ENCODE measurements around the gene ANK3. TPM values are rescaled to one million over a fixed set of nuclear protein-coding genes. Genes with fewer than 3 reads are reported as not detected.

ANK3 gene
- polyA plus RNA-seq, 4 donors, result 9.9 to 81.4 (median 35.5) TPM

DNA sequence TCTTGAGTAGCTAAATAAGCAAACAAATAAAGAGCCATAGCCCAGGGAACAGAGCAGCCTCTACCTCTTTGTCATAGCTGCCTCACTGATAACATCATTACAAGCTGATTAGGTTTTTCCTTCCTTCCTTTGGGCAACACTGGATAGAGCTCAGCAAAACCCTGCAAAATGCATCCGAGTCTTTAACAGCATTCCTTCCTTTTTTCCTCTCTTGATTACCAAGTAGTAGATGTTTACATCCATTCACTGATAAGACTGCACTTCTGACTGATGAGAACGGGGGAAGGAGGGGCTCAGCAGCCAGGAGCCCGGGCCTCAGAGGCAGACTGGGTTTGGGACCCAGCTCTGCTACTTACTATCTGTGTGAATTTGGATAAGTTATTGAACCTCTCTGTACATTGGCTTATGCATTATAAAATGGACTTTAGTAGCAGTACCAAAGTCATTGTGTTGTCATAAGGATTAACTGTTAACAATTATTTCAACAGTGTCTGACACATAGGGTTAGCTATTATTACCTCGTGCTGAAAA, 214.2 kb downstream of the ANK3 start:
- Histone ChIP-seq H3K27ac (ENCODE audit: low read depth in 1 of 3, low read length in 2 of 3) (peak overlapping the region in 1 of 3 donors; percentile 29), H3K27me3 (ENCODE audit: control insufficient read depth in 3 of 3, insufficient read depth in 3 of 3, low read length in 3 of 3) (no peaks in the 10 kb centered on the region), H3K9me3 (ENCODE audit: control insufficient read depth in 2 of 2, insufficient read depth in 1 of 2, low read depth in 1 of 2, low read length in 1 of 2) (no peaks in the 10 kb centered on the region), H3K4me1 (ENCODE audit: control insufficient read depth in 3 of 3, insufficient read depth in 2 of 3, low read depth in 1 of 3, low read length in 2 of 3) (peaks cover 0 to 12% (median 2%) of the 10 kb centered on the region in 3 donors), H3K36me3 (ENCODE audit: control insufficient read depth in 3 of 3, insufficient read depth in 2 of 3, low read depth in 1 of 3, low read length in 3 of 3) (peaks cover 0 to 2% (median 0%) of the 10 kb centered on the region in 3 donors), H3K4me3 (ENCODE audit: low read depth in 1 of 3, low read length in 3 of 3) (no peak overlapping the region)
- 14 to 35% (median 31%) methylated on average over 4 of the region's 4 CpGs for WGBS, 3 donors
- DNase-seq, result peak; percentile 78 to 86
- FAIRE-seq, result peak; percentile 49

- Histone ChIP-seq H3K4me1 (ENCODE audit: control insufficient read depth in 3 of 3, insufficient read depth in 2 of 3, low read depth in 1 of 3, low read length in 2 of 3) (peaks cover 0 to 12% (median 2%) of the 10 kb centered on the region in 3 donors), H3K27ac (ENCODE audit: low read depth in 1 of 3, low read length in 2 of 3) (no peak overlapping the region), H3K27me3 (ENCODE audit: control insufficient read depth in 3 of 3, insufficient read depth in 3 of 3, low read length in 3 of 3) (no peaks in the 10 kb centered on the region), H3K4me3 (ENCODE audit: low read depth in 1 of 3, low read length in 3 of 3) (no peak overlapping the region), H3K36me3 (ENCODE audit: control insufficient read depth in 3 of 3, insufficient read depth in 2 of 3, low read depth in 1 of 3, low read length in 3 of 3) (peaks cover 0 to 2% (median 0%) of the 10 kb centered on the region in 3 donors), H3K9me3 (ENCODE audit: control insufficient read depth in 2 of 2, insufficient read depth in 1 of 2, low read depth in 1 of 2, low read length in 1 of 2) (no peaks in the 10 kb centered on the region)
- FAIRE-seq (no peak), DNase-seq (no peak)
- WGBS, 3 donors, result 85 to 87% (median 85%) methylated on average over 9 of the region's 9 CpGs
Measured at GRCh38 chr10:60172363-60172990, 217.2 kb downstream of the ANK3 start.

DNA sequence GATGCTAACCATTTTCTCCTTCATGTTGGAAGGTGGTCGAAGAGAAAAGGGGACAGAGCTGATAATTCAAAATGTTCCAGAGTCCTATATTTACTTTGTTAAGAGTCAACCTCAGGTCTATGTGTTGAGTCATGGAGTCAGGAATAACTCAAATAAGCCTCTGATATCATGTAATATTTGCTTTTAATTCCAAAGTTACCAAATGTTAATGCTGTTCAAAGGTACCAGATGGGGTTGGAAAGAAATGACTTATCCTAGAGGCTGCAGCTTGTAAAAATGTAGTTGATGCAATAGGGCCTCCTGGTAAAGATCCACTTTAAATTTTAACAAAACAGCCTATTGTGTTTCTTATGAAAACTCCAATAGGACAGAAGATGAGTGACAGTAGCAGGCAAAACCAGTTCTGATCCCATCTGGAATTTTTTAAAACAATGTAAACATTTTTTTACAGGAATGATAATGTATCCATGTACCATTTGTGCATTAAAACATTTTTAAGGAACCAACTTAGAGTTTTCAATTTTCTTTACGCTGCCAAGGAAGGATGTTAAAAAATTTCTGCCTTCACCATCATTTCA, 218.2 kb downstream of the ANK3 start:
- Histone ChIP-seq H3K4me3 (ENCODE audit: low read depth in 1 of 3, low read length in 3 of 3) (no peak overlapping the region), H3K27ac (ENCODE audit: low read depth in 1 of 3, low read length in 2 of 3) (no peak overlapping the region), H3K27me3 (ENCODE audit: control insufficient read depth in 3 of 3, insufficient read depth in 3 of 3, low read length in 3 of 3) (no peaks in the 10 kb centered on the region), H3K9me3 (ENCODE audit: control insufficient read depth in 2 of 2, insufficient read depth in 1 of 2, low read depth in 1 of 2, low read length in 1 of 2) (no peaks in the 10 kb centered on the region), H3K36me3 (ENCODE audit: control insufficient read depth in 3 of 3, insufficient read depth in 2 of 3, low read depth in 1 of 3, low read length in 3 of 3) (peaks cover 0 to 2% (median 0%) of the 10 kb centered on the region in 3 donors), H3K4me1 (ENCODE audit: control insufficient read depth in 3 of 3, insufficient read depth in 2 of 3, low read depth in 1 of 3, low read length in 2 of 3) (peaks cover 0 to 12% (median 2%) of the 10 kb centered on the region in 3 donors)
- WGBS, 3 donors, result 75 to 85% (median 83%) methylated on average over 2 of the region's 2 CpGs
- FAIRE-seq (no peak), DNase-seq (no peak)

- Histone ChIP-seq H3K36me3 (ENCODE audit: control insufficient read depth in 3 of 3, insufficient read depth in 2 of 3, low read depth in 1 of 3, low read length in 3 of 3) (peaks cover 0 to 2% (median 0%) of the 10 kb centered on the region in 3 donors), H3K4me1 (ENCODE audit: control insufficient read depth in 3 of 3, insufficient read depth in 2 of 3, low read depth in 1 of 3, low read length in 2 of 3) (peaks cover 0 to 4% (median 0%) of the 10 kb centered on the region in 3 donors)
- WGBS, 3 donors, result 77 to 93% (median 86%) methylated on average over 3 of the region's 3 CpGs
Measured at GRCh38 chr10:60170250-60170649, 219.4 kb downstream of the ANK3 start.

GRCh38 chr10:60169111-60169510, 220.6 kb downstream of the ANK3 start:
- no peak overlapping the region for H3K4me3 ChIP-seq (ENCODE audit: low read depth in 1 of 3, low read length in 3 of 3)
- 91 to 97% (median 93%) methylated on average over 2 of the region's 2 CpGs for WGBS, 3 donors
- DNase-seq (no peak), FAIRE-seq (no peak)
- peaks cover 0 to 2% (median 0%) of the 10 kb centered on the region in 3 donors for H3K36me3 ChIP-seq (ENCODE audit: control insufficient read depth in 3 of 3, insufficient read depth in 2 of 3, low read depth in 1 of 3, low read length in 3 of 3)
- no peak overlapping the region for H3K27ac ChIP-seq (ENCODE audit: low read depth in 1 of 3, low read length in 2 of 3)
- H3K9me3 ChIP-seq (ENCODE audit: control insufficient read depth in 2 of 2, insufficient read depth in 1 of 2, low read depth in 1 of 2, low read length in 1 of 2), result no peaks in the 10 kb centered on the region
- H3K27me3 ChIP-seq (ENCODE audit: control insufficient read depth in 3 of 3, insufficient read depth in 3 of 3, low read length in 3 of 3), result no peaks in the 10 kb centered on the region
- no peaks in the 10 kb centered on the region for H3K4me1 ChIP-seq (ENCODE audit: control insufficient read depth in 3 of 3, insufficient read depth in 2 of 3, low read depth in 1 of 3, low read length in 2 of 3)

More at GRCh38 chr10:60170250-60170649, 219.4 kb downstream of the ANK3 start:
- Histone ChIP-seq H3K4me3 (ENCODE audit: low read depth in 1 of 3, low read length in 3 of 3) (no peak overlapping the region), H3K27ac (ENCODE audit: low read depth in 1 of 3, low read length in 2 of 3) (no peak overlapping the region), H3K27me3 (ENCODE audit: control insufficient read depth in 3 of 3, insufficient read depth in 3 of 3, low read length in 3 of 3) (no peaks in the 10 kb centered on the region), H3K9me3 (ENCODE audit: control insufficient read depth in 2 of 2, insufficient read depth in 1 of 2, low read depth in 1 of 2, low read length in 1 of 2) (no peaks in the 10 kb centered on the region)
- DNase-seq, result peak in 1 of 2 donors; percentile 17
- no peak for FAIRE-seq

GRCh38 chr10:60167050-60167449, 222.6 kb downstream of the ANK3 start:
- Histone ChIP-seq H3K4me1 (ENCODE audit: control insufficient read depth in 3 of 3, insufficient read depth in 2 of 3, low read depth in 1 of 3, low read length in 2 of 3) (no peaks in the 10 kb centered on the region), H3K4me3 (ENCODE audit: low read depth in 1 of 3, low read length in 3 of 3) (no peak overlapping the region), H3K27ac (ENCODE audit: low read depth in 1 of 3, low read length in 2 of 3) (no peak overlapping the region), H3K9me3 (ENCODE audit: control insufficient read depth in 2 of 2, insufficient read depth in 1 of 2, low read depth in 1 of 2, low read length in 1 of 2) (no peaks in the 10 kb centered on the region), H3K36me3 (ENCODE audit: control insufficient read depth in 3 of 3, insufficient read depth in 2 of 3, low read depth in 1 of 3, low read length in 3 of 3) (no peaks in the 10 kb centered on the region), H3K27me3 (ENCODE audit: control insufficient read depth in 3 of 3, insufficient read depth in 3 of 3, low read length in 3 of 3) (no peaks in the 10 kb centered on the region)
- no peak for FAIRE-seq
- no peak for DNase-seq
- 70 to 99% (median 92%) methylated on average over 4 of the region's 4 CpGs for WGBS, 3 donors

DNA sequence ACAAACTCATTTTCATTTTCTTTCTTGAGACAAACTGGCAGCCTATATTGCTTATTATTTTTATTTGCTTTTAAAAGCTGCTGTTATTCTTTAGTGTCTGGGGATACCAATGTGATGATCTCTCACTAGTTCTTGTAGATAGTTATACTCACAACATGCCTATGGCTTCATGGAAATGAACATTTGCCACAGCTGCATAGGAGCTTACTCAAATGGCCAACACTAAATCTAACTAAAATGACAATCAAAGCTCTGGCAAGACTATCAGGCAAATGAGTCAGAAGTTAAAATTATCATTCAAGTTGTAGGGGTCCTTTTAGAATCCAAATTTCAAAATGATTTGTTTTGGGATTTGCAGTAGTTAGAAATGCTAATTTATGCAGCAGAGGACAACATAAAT, 225.9 kb downstream of the ANK3 start:
- Histone ChIP-seq H3K4me3 (ENCODE audit: low read depth in 1 of 3, low read length in 3 of 3) (no peak overlapping the region), H3K36me3 (ENCODE audit: control insufficient read depth in 3 of 3, insufficient read depth in 2 of 3, low read depth in 1 of 3, low read length in 3 of 3) (no peaks in the 10 kb centered on the region), H3K4me1 (ENCODE audit: control insufficient read depth in 3 of 3, insufficient read depth in 2 of 3, low read depth in 1 of 3, low read length in 2 of 3) (no peaks in the 10 kb centered on the region), H3K27ac (ENCODE audit: low read depth in 1 of 3, low read length in 2 of 3) (no peak overlapping the region), H3K9me3 (ENCODE audit: control insufficient read depth in 2 of 2, insufficient read depth in 1 of 2, low read depth in 1 of 2, low read length in 1 of 2) (no peaks in the 10 kb centered on the region), H3K27me3 (ENCODE audit: control insufficient read depth in 3 of 3, insufficient read depth in 3 of 3, low read length in 3 of 3) (no peaks in the 10 kb centered on the region)
- FAIRE-seq (no peak), DNase-seq (no peak)

DNA sequence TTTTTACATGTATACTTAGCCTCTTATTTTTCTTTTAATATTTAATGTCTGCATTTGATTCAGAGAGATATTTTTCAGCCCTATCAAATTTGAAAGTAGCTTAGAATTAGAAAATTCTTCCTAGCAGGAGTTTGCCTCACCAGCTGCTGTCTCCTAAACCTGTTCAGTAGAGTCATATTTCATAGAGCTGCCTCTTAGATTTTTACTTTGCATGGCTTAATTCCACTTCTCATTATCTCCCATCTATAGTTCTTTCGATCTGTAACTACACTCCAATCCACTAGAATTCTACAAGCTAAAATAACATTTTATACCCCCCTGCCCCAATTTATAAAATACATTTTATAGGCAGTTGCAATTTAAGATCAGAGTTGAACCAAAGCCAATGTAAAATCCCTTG, 227.0 kb downstream of the ANK3 start:
- FAIRE-seq (no peak), DNase-seq (no peak)
- Histone ChIP-seq H3K27ac (ENCODE audit: low read depth in 1 of 3, low read length in 2 of 3) (no peak overlapping the region), H3K36me3 (ENCODE audit: control insufficient read depth in 3 of 3, insufficient read depth in 2 of 3, low read depth in 1 of 3, low read length in 3 of 3) (no peaks in the 10 kb centered on the region), H3K4me1 (ENCODE audit: control insufficient read depth in 3 of 3, insufficient read depth in 2 of 3, low read depth in 1 of 3, low read length in 2 of 3) (no peaks in the 10 kb centered on the region), H3K4me3 (ENCODE audit: low read depth in 1 of 3, low read length in 3 of 3) (no peak overlapping the region), H3K9me3 (ENCODE audit: control insufficient read depth in 2 of 2, insufficient read depth in 1 of 2, low read depth in 1 of 2, low read length in 1 of 2) (no peaks in the 10 kb centered on the region), H3K27me3 (ENCODE audit: control insufficient read depth in 3 of 3, insufficient read depth in 3 of 3, low read length in 3 of 3) (no peaks in the 10 kb centered on the region)
- 91 to 100% (median 92%) methylated on average over 1 of the region's 1 CpG for WGBS, 3 donors

Data from small intestine (tissue), 7 donors.